Activated CD8-positive, alpha-beta T cell treated with anti-CD3 and anti-CD28 coated beads, Interleukin-2, amount 10 ng/mL, durations not matched to agents 7 days and 5 days (primary cell): Measurements from ENCODE around the gene L1CAM. TPM values are rescaled to one million over a fixed set of nuclear protein-coding genes. Genes with fewer than 3 reads are reported as not detected.

Source experiments
- ATAC-seq: fragments of 150-1000 bp; cut with Tn5 transposase; one replicate; pipeline ENCODE4 v1.10.0; 2021; ENCODE audit warnings: moderate library complexity
- CTCF ChIA-PET: fragments of 350-600 bp; sonication (Branson Sonifier 250); formaldehyde crosslinking; loops from one replicate; lab custom pipeline; 2021; ENCODE audit warnings: antibody characterized with exemption; lab: Charles Lee
- POLR2A ChIA-PET: fragments of 350-600 bp; sonication (Branson Sonifier 250); formaldehyde crosslinking; loops from one replicate; lab custom pipeline; 2021; ENCODE audit warnings: antibody characterized with exemption; lab: Charles Lee
- DNase-seq: peaks from one replicate; pipeline ENCODE4 v3.0.0-alpha.2; 2020
- H3K27ac Mint-ChIP-seq: one replicate; pipeline ENCODE4 v1.8.0; 2021; ENCODE audit warnings: mild to moderate bottlenecking, mixed read lengths
- H3K27me3 Mint-ChIP-seq: one replicate; pipeline ENCODE4 v1.8.0; 2021; ENCODE audit warnings: low read depth, mixed read lengths
- H3K36me3 Mint-ChIP-seq: one replicate; pipeline ENCODE4 v1.8.0; 2021; ENCODE audit warnings: low read depth, mixed read lengths
- H3K4me1 Mint-ChIP-seq: one replicate; pipeline ENCODE4 v1.8.0; 2021; ENCODE audit warnings: low read depth, mixed read lengths
- H3K4me3 Mint-ChIP-seq: one replicate; pipeline ENCODE4 v1.8.0; 2021; ENCODE audit warnings: mild to moderate bottlenecking, mixed read lengths
- H3K9me3 Mint-ChIP-seq: one replicate; pipeline ENCODE4 v1.8.0; 2022; ENCODE audit warnings: mixed read lengths; ENCODE audit not compliant: insufficient read depth
- total RNA-seq, 2 experiments: library from RNA; stranded (reverse); gene quantifications; one replicate each; pipeline ENCODE4 v1.2.3, GENCODE V29; 2021

Gene L1CAM
- total RNA-seq, 2 experiments from 2014 or later, result 7.1 to 7.5 TPM

GRCh38 chrX:153902385-153902784 lies 16.4 kb upstream of the L1CAM start:
- no peak for ATAC-seq
- no peak overlapping the region for H3K4me3 Mint-ChIP-seq
- peaks cover 49% of the 10 kb centered on the region for H3K4me1 Mint-ChIP-seq
- ChIA-PET POLR2A (no interaction called here), CTCF (no interaction called here)
- no peak for DNase-seq
- H3K9me3 Mint-ChIP-seq, result peaks cover 5% of the 10 kb centered on the region
- H3K36me3 Mint-ChIP-seq, result peaks cover 5% of the 10 kb centered on the region
- H3K27ac Mint-ChIP-seq, result peak overlapping the region; percentile 20
- peaks cover 6% of the 10 kb centered on the region for H3K27me3 Mint-ChIP-seq

- ChIA-PET POLR2A (no interaction called here), CTCF (no interaction called here)
- Mint-ChIP-seq H3K27me3 (peaks cover 6% of the 10 kb centered on the region), H3K4me3 (no peak overlapping the region), H3K36me3 (peaks cover 4% of the 10 kb centered on the region), H3K9me3 (peaks cover 5% of the 10 kb centered on the region), H3K4me1 (peaks cover 44% of the 10 kb centered on the region), H3K27ac (peak overlapping the region; percentile 66)
- ATAC-seq (no peak), DNase-seq (no peak)
These were observed 15.8 kb upstream of the L1CAM start for GRCh38 chrX:153901753-153902140.

- H3K27me3 Mint-ChIP-seq, result peaks cover 6% of the 10 kb centered on the region
- H3K9me3 Mint-ChIP-seq, result peaks cover 5% of the 10 kb centered on the region
- H3K36me3 Mint-ChIP-seq, result peaks cover 3% of the 10 kb centered on the region
- POLR2A ChIA-PET, result interaction anchor here (0.6 to 0.7 kb wide), 3 partner anchors 9 to 569 kb away, joined by 3 to 4 read pairs (median 3); partner anchors contain the start of gene ARHGAP4
- DNase-seq (peak; percentile 73), ATAC-seq (peak; percentile 79)
- peaks cover 40% of the 10 kb centered on the region for H3K4me1 Mint-ChIP-seq
- peak overlapping the region; percentile 53 for H3K4me3 Mint-ChIP-seq
- CTCF ChIA-PET, result interaction anchor here (1.0 kb wide), 1 partner anchor 239 kb away, joined by 3 read pairs; no protein-coding TSS in a partner anchor
- H3K27ac Mint-ChIP-seq, result peak overlapping the region; percentile 66
These were observed 15.1 kb upstream of the L1CAM start for GRCh38 chrX:153900831-153901752.

GRCh38 chrX:153897899-153898298 lies 11.9 kb upstream of the L1CAM start:
- ChIA-PET POLR2A (interaction anchor here (0.6 kb wide), 1 partner anchor 123 kb away, joined by 3 read pairs; no protein-coding TSS in a partner anchor), CTCF (no interaction called here)
- peaks cover 19% of the 10 kb centered on the region for H3K4me1 Mint-ChIP-seq
- no peak overlapping the region for H3K4me3 Mint-ChIP-seq
- H3K9me3 Mint-ChIP-seq, result peaks cover 5% of the 10 kb centered on the region
- ATAC-seq, result no peak
- peaks cover 14% of the 10 kb centered on the region for H3K27me3 Mint-ChIP-seq
- no peak for DNase-seq
- H3K27ac Mint-ChIP-seq, result no peak overlapping the region
- H3K36me3 Mint-ChIP-seq, result no peaks in the 10 kb centered on the region

- no peak overlapping the region for H3K27ac Mint-ChIP-seq
- no peaks in the 10 kb centered on the region for H3K9me3 Mint-ChIP-seq
- POLR2A ChIA-PET, result no interaction called here
- no peaks in the 10 kb centered on the region for H3K36me3 Mint-ChIP-seq
- no peak for ATAC-seq
- DNase-seq, result no peak
- H3K4me1 Mint-ChIP-seq, result peaks cover 6% of the 10 kb centered on the region
- CTCF ChIA-PET, result no interaction called here
- H3K27me3 Mint-ChIP-seq, result peaks cover 36% of the 10 kb centered on the region
- no peak overlapping the region for H3K4me3 Mint-ChIP-seq
These were observed 3.1 kb upstream of the L1CAM start for GRCh38 chrX:153889123-153889522.

GRCh38 chrX:153888344-153888743 lies 2.4 kb upstream of the L1CAM start:
- Mint-ChIP-seq H3K4me1 (peaks cover 6% of the 10 kb centered on the region), H3K36me3 (no peaks in the 10 kb centered on the region), H3K4me3 (no peak overlapping the region), H3K27ac (no peak overlapping the region), H3K27me3 (peaks cover 31% of the 10 kb centered on the region), H3K9me3 (no peaks in the 10 kb centered on the region)
- ChIA-PET CTCF (interaction anchor here (1.0 kb wide), 1 partner anchor 59 kb away, joined by 3 read pairs; no protein-coding TSS in a partner anchor), POLR2A (no interaction called here)
- DNase-seq (no peak), ATAC-seq (no peak)

GRCh38 chrX:153887385-153887784 lies 1.4 kb upstream of the L1CAM start:
- H3K27me3 Mint-ChIP-seq, result peaks cover 27% of the 10 kb centered on the region
- CTCF ChIA-PET, result interaction anchor here (1.0 kb wide), 1 partner anchor 60 kb away, joined by 3 read pairs; no protein-coding TSS in a partner anchor
- no peak for ATAC-seq
- no peak overlapping the region for H3K27ac Mint-ChIP-seq
- POLR2A ChIA-PET, result no interaction called here
- no peaks in the 10 kb centered on the region for H3K9me3 Mint-ChIP-seq
- H3K36me3 Mint-ChIP-seq, result no peaks in the 10 kb centered on the region
- peaks cover 6% of the 10 kb centered on the region for H3K4me1 Mint-ChIP-seq
- H3K4me3 Mint-ChIP-seq, result no peak overlapping the region
- DNase-seq, result no peak

GRCh38 chrX:153886915-153887314 lies 942 bp upstream of the L1CAM start:
- no peaks in the 10 kb centered on the region for H3K36me3 Mint-ChIP-seq
- H3K27me3 Mint-ChIP-seq, result peaks cover 29% of the 10 kb centered on the region
- no peak overlapping the region for H3K27ac Mint-ChIP-seq
- CTCF ChIA-PET, result no interaction called here
- ATAC-seq, result no peak
- H3K4me3 Mint-ChIP-seq, result no peak overlapping the region
- DNase-seq, result no peak
- peaks cover 6% of the 10 kb centered on the region for H3K4me1 Mint-ChIP-seq
- H3K9me3 Mint-ChIP-seq, result no peaks in the 10 kb centered on the region
- POLR2A ChIA-PET, result no interaction called here

GRCh38 chrX:153885208-153885787 lies 675 bp downstream of the L1CAM start:
- DNase-seq, result peak; percentile 44
- peak; percentile 63 for ATAC-seq
- POLR2A ChIA-PET, result interaction anchor here (1.0 kb wide), 1 partner anchor 49 kb away, joined by 3 read pairs; no protein-coding TSS in a partner anchor
- Mint-ChIP-seq H3K27ac (no peak overlapping the region), H3K4me1 (peaks cover 7% of the 10 kb centered on the region), H3K27me3 (peaks cover 29% of the 10 kb centered on the region), H3K36me3 (no peaks in the 10 kb centered on the region), H3K4me3 (peak overlapping the region; percentile 62), H3K9me3 (no peaks in the 10 kb centered on the region)
- CTCF ChIA-PET, result interaction anchor here (1.2 kb wide), 1 partner anchor 39 kb away, joined by 3 read pairs; no protein-coding TSS in a partner anchor

GRCh38 chrX:153884590-153884989 lies 1.4 kb downstream of the L1CAM start:
- CTCF ChIA-PET, result interaction anchor here (1.2 kb wide), 1 partner anchor 39 kb away, joined by 3 read pairs; no protein-coding TSS in a partner anchor
- no peaks in the 10 kb centered on the region for H3K9me3 Mint-ChIP-seq
- POLR2A ChIA-PET, result interaction anchor here (1.0 kb wide), 1 partner anchor 48 kb away, joined by 3 read pairs; no protein-coding TSS in a partner anchor
- ATAC-seq, result no peak
- H3K4me1 Mint-ChIP-seq, result peaks cover 7% of the 10 kb centered on the region
- no peaks in the 10 kb centered on the region for H3K36me3 Mint-ChIP-seq
- DNase-seq, result no peak
- no peak overlapping the region for H3K27ac Mint-ChIP-seq
- H3K27me3 Mint-ChIP-seq, result peaks cover 29% of the 10 kb centered on the region
- peak overlapping the region; percentile 62 for H3K4me3 Mint-ChIP-seq

- no peak for ATAC-seq
- Mint-ChIP-seq H3K27ac (no peak overlapping the region), H3K9me3 (no peaks in the 10 kb centered on the region), H3K4me3 (peak overlapping the region; percentile 38), H3K36me3 (no peaks in the 10 kb centered on the region), H3K27me3 (peaks cover 29% of the 10 kb centered on the region), H3K4me1 (peaks cover 9% of the 10 kb centered on the region)
- CTCF ChIA-PET, result no interaction called here
- DNase-seq, result no peak
- POLR2A ChIA-PET, result no interaction called here
These were observed 1.8 kb downstream of the L1CAM start for GRCh38 chrX:153884136-153884535.
